ENCODE measurements around the gene FSTL3. TPM values are rescaled to one million over a fixed set of nuclear protein-coding genes. Genes with fewer than 3 reads are reported as not detected.
"Not testable (repeated sequence)": the region's sequence is repeated elsewhere in the genome, so short reads cannot be mapped to it uniquely, and the experiment has no call there.

The FSTL3 gene
- total RNA-seq, 2 experiments from 2014 or later = 9.3 to 9.8 TPM

DNA sequence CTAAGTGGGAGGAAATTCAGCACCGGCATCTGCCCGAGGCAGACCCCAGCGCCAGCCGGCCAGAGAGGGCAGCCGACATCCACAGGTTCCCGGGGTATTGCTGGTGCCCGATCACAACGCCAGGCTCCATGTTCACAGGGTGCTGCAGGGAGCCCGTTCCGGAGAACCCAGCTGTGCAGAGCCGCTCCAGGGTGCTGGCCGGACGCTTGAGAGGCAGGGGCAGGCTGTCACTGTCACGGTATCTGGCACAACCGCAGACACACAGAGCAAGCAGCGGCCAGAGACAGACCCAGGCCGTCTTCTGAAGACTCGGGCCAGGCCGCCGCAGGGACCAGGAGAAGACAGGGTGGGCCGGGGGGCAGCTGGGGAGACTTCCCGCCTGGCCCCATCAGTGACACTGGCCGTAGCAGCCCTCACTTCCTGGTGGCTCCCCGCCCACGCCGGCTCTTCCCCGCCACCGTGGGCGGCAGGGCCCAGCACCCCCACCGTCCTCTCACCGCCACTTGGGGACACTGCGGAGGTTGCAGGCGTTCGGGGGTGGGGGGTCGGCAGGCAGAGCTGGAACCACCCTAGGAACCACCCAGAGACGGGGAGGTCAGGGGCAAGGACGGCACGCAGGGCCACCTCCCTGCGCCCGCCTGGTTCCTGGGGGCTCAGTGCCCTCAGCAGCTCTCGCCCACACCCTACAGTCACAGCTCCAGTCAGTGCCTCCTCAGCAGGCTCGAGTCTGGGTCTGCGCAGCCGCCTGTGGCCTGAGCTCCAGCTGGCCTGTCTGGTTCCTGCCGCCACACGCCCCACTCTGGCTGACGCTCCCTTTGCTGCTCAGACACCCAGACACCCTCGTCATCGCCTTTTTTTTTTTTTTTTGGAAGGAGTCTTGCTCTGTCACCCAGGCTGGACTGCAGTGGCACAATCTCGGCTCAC lies 17.0 kb upstream of the FSTL3 start:
- DNase-seq = no peak
- Mint-ChIP-seq H3K27me3 (ENCODE audit: low read depth) (no peaks in the 10 kb centered on the region), H3K4me3 (peak overlapping the region; percentile 99), H3K9me3 (no peaks in the 10 kb centered on the region), H3K27ac (peak overlapping the region; percentile 98), H3K4me1 (ENCODE audit: low read depth) (peaks cover 56% of the 10 kb centered on the region), H3K36me3 (ENCODE audit: low read depth) (peaks cover 35% of the 10 kb centered on the region)
- intact Hi-C loops (cut with micrococcal nuclease) = no loop called here
- CTCF ChIA-PET = interaction anchor here (1.2 kb wide), 1 partner anchor 18 kb away, joined by 3 read pairs; no protein-coding TSS in a partner anchor

DNA sequence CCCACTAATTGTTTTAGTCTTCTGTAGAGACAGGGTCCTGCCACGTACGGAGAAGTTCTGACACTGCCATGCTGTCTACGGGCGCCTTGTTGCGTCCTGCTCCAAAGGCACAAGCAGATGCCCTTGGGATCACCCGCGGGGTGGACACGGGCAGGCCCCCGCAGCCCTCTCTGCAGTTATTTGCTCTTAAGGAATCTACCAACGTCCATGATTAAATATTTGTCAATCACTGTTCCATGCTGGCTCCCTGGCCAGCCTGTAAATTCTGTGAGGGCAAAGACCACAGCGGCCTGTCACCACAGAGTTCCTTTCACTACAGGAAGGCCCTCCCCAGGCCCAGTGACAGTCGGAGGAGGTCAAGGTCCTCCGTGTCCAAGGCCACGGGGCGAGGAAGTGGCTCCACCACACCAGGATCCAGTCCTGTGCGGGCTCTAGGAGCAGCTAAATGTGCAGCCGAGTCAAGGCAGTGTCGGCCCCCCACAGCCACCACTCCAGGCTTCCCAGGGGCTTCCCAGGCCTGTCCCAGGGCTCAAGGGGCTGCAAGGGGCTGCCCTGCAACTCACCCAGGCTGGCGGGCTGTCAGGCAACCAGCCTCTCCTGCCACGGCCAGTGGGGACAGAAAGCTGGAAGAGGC lies 15.3 kb upstream of the FSTL3 start:
- H3K4me3 Mint-ChIP-seq = peak overlapping the region; percentile 99
- peak overlapping the region; percentile 98 for H3K27ac Mint-ChIP-seq
- peaks cover 24% of the 10 kb centered on the region for H3K36me3 Mint-ChIP-seq (ENCODE audit: low read depth)
- no peaks in the 10 kb centered on the region for H3K9me3 Mint-ChIP-seq
- intact Hi-C loops (cut with micrococcal nuclease) = loop anchor here (1.0 to 5.0 kb wide), 9 partner anchors 28 to 746 kb away; partner anchors contain the start of genes CDC34, CIRBP, DAZAP1 and POLRMT
- peaks cover 52% of the 10 kb centered on the region for H3K4me1 Mint-ChIP-seq (ENCODE audit: low read depth)
- DNase-seq = peak; percentile 13
- CTCF ChIA-PET = interaction anchor here (1.2 kb wide), 1 partner anchor 77 kb away, joined by 3 read pairs; no protein-coding TSS in a partner anchor
- H3K27me3 Mint-ChIP-seq (ENCODE audit: low read depth) = no peaks in the 10 kb centered on the region

DNA sequence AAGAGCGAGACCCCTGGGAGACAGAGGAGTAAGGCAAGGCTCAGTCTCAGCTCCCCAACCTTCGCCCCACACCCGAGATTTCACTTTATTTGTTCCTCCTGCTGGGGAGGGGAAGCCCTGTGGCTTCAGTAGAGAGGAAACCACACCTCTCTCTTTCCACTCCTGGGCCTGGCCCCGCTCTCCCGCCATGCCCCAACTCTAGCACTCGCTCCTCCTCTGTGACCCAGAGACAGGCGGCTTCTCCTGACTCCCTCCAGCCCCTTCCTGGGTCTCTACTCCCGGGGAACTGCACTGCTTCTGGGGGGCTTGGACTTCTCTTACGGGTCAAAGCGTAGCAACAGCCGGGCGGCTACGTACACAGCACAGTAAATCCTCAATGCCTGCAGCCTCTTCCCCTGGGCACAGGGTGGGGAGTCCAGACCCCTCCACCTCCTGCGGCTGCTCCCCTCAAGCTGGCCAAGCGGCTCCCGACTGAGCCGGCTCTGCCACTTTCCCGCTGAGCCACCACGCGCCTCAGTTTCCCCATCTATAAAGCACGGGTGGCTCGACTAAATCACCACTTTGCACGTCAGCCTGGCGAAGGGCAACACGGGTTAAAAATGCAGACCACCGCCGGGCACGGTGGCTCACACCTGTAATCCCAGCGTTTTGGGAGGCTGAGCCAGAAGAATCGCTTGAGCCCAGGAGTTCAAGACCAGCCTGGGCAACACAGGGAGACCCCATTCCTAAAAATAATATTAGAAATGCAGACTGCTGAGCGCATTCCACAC lies 14.6 kb upstream of the FSTL3 start:
- H3K27ac Mint-ChIP-seq = peak overlapping the region; percentile 98
- DNase-seq = peak; percentile 82
- intact Hi-C loops (cut with micrococcal nuclease) = loop anchor here (1.0 to 5.0 kb wide), 8 partner anchors 28 to 746 kb away; partner anchors contain the start of genes CDC34, CIRBP, DAZAP1 and POLRMT
- peaks cover 23% of the 10 kb centered on the region for H3K36me3 Mint-ChIP-seq (ENCODE audit: low read depth)
- peaks cover 47% of the 10 kb centered on the region for H3K4me1 Mint-ChIP-seq (ENCODE audit: low read depth)
- CTCF ChIA-PET = interaction anchor here (1.2 kb wide), 1 partner anchor 78 kb away, joined by 3 read pairs; no protein-coding TSS in a partner anchor
- H3K4me3 Mint-ChIP-seq = peak overlapping the region; percentile 99
- H3K27me3 Mint-ChIP-seq (ENCODE audit: low read depth) = no peaks in the 10 kb centered on the region
- no peaks in the 10 kb centered on the region for H3K9me3 Mint-ChIP-seq

DNA sequence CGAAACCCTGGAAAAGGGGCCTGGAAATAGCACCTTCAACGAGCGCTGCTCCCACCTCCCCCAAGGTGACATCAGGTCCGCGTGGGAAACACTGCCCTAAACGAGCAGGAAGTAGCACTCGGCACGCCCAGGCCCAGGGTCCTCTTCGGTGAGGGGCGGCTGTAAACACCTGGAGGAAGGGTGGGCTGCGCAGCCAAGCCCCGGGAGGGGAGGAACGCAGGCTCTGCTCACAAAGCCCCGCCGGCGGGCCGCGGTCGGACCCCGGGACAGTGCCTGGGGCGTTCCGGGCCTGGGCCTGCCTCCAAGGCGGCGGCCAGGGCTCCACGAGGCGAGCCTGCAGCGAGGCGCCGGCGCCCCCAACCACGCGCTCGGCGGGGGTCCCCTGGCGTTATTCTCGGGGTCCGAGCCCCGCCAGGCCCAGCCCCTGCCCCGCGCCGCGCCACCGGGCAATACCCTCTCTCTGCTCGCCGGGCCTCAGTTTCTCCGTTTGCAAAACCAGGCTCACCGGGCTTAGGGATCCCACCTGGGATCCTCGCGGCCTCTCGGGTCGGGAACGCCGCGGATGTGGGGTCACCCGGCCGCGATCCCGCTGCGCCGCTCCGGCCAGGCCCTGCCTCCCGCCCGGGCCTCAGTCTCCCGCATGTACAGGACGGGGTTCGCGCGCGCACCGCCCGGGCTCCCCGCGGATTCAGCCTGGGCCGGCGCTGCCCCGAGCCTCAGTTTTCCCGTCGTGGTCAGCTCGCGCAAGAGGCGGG lies 13.8 kb upstream of the FSTL3 start:
- CTCF ChIA-PET = no interaction called here
- intact Hi-C loops (cut with micrococcal nuclease) = loop anchor here (5.0 kb wide), 5 partner anchors 130 to 745 kb away; partner anchors contain the start of genes CDC34, CIRBP, DAZAP1 and RNU6-2
- peak overlapping the region; percentile 98 for H3K27ac Mint-ChIP-seq
- peak; percentile 81 for DNase-seq
- H3K9me3 Mint-ChIP-seq = no peaks in the 10 kb centered on the region
- no peaks in the 10 kb centered on the region for H3K27me3 Mint-ChIP-seq (ENCODE audit: low read depth)
- H3K36me3 Mint-ChIP-seq (ENCODE audit: low read depth) = peaks cover 23% of the 10 kb centered on the region
- H3K4me3 Mint-ChIP-seq = peak overlapping the region; percentile 99
- peaks cover 42% of the 10 kb centered on the region for H3K4me1 Mint-ChIP-seq (ENCODE audit: low read depth)

DNA sequence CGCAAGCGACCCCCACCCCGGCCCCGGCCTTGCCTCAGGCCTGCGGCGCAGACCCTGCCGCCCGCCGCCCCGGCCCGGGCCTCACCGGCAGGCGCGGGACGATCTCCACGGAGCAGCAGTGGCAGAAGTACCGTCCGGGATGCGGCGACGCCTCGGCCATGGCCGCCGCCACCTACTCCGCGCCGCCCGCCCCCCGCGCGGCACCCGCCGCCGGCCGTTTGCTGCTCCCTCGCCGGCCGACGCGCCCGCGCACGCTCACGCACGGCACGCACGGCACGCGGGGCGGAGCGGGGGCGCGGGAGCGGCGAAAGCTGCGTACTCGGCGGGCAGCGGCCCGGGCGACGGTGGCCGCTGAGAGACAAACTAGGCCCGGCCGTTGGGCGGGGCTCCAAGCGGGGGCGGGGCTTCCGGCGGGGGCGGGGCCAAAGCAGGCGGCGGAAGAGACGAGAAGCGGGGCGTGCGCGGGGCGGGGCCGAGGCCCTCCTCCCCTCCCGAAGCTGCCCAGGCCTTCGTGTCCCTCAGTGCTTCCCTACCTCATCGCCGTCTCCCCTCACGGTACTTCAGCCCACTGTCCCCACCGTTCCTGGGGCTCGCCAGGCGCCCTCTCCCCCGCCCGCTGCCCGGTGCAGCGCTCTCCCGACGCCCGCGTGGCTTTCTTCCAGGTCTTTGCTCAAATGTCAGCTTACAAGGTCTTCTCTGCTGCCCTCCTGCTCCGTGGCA lies 13.1 kb upstream of the FSTL3 start, which contains the start of gene RNF126:
Gene RNF126 (minus strand): TSS at position 253 of the 720 bp plus-strand sequence. CDS start 93 bp downstream, at position 160.
- Mint-ChIP-seq H3K4me1 (ENCODE audit: low read depth) (peaks cover 40% of the 10 kb centered on the region), H3K4me3 (peak within 1 kb of the TSS; percentile 99), H3K27ac (peak within 1 kb of the TSS; percentile 98), H3K27me3 (ENCODE audit: low read depth) (no peaks in the 10 kb centered on the region), H3K36me3 (ENCODE audit: low read depth) (peaks cover 23% of the 10 kb centered on the region), H3K9me3 (no peaks in the 10 kb centered on the region)
- CTCF ChIA-PET = interaction anchor here (1.0 to 1.2 kb wide), 2 partner anchors 14 to 71 kb away, joined by 3 to 8 read pairs; no protein-coding TSS in a partner anchor
- intact Hi-C loops (cut with micrococcal nuclease) = loop anchor here (1.0 to 5.0 kb wide), 7 partner anchors 17 to 744 kb away; partner anchors contain the start of genes BSG, CDC34, CIRBP and DAZAP1
- peak; percentile 95 for DNase-seq

DNA sequence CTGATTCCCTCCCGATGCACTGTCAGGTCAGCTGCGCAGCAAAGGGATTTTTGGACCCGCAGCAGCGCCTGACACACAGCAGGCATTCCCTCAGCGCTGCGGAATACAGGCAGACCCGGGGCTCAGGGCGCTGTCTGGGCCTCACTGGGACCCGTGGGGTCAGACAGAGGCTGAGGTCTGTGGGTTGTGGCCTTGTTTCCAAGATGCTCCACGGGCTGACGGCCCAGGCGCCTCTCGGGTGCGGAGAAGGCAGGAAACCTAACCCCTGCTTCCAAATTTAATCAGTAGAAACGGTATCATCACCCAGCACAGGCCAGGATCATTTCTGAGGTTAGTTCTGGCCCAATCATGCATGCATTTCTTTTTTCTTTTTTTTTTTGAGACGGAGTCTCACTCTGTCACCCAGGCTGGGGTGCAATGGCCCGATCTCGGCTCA lies 12.5 kb upstream of the FSTL3 start:
- H3K27me3 Mint-ChIP-seq (ENCODE audit: low read depth) = no peaks in the 10 kb centered on the region
- H3K9me3 Mint-ChIP-seq = no peaks in the 10 kb centered on the region
- CTCF ChIA-PET = interaction anchor here (1.0 to 1.2 kb wide), 2 partner anchors 14 to 70 kb away, joined by 3 to 8 read pairs; no protein-coding TSS in a partner anchor
- DNase-seq = no peak
- peak overlapping the region; percentile 85 for H3K27ac Mint-ChIP-seq
- intact Hi-C loops (cut with micrococcal nuclease) = loop anchor here (1.0 to 5.0 kb wide), 7 partner anchors 17 to 744 kb away; partner anchors contain the start of genes BSG, CDC34, CIRBP and DAZAP1
- peaks cover 35% of the 10 kb centered on the region for H3K4me1 Mint-ChIP-seq (ENCODE audit: low read depth)
- peaks cover 22% of the 10 kb centered on the region for H3K36me3 Mint-ChIP-seq (ENCODE audit: low read depth)
- H3K4me3 Mint-ChIP-seq = peak overlapping the region; percentile 80

DNA sequence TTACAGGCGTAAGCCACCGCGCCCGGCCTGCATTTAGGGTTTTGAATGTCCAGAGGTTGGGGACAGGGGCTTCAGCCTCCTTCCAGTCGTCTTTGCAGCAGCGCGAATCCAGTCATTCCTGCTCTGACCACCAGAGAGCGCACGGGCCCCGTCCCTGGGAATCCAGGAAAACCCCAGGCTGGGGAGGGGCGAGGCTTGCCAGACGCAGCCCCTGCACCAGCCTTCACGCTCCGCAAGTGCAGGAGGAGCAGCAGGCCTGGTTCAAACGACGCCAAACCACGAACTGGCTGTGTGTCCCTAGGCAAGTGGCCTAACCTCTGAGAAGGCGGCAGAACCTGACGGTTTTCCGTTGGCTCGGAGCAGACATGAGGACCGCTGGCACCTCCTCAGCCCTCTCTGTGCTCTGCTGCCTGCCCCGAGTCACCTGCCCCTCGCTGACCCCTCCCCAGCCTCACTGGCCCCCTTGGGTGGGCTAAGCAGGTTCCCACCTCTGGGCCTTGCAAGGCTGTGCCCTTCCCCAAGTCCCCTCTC lies 11.2 kb upstream of the FSTL3 start:
- intact Hi-C loops (cut with micrococcal nuclease) = loop anchor here (1.0 to 5.0 kb wide), 6 partner anchors 69 to 742 kb away; partner anchors contain the start of genes CDC34, CIRBP, DAZAP1 and RNU6-2
- peak; percentile 87 for DNase-seq
- H3K27ac Mint-ChIP-seq = no peak overlapping the region
- H3K4me3 Mint-ChIP-seq = peak overlapping the region; percentile 80
- no peaks in the 10 kb centered on the region for H3K27me3 Mint-ChIP-seq (ENCODE audit: low read depth)
- H3K9me3 Mint-ChIP-seq = no peaks in the 10 kb centered on the region
- H3K36me3 Mint-ChIP-seq (ENCODE audit: low read depth) = peaks cover 17% of the 10 kb centered on the region
- CTCF ChIA-PET = interaction anchor here (0.6 to 0.8 kb wide), 2 partner anchors 81 to 93 kb away, joined by 3 read pairs; no protein-coding TSS in a partner anchor
- H3K4me1 Mint-ChIP-seq (ENCODE audit: low read depth) = peaks cover 25% of the 10 kb centered on the region

DNA sequence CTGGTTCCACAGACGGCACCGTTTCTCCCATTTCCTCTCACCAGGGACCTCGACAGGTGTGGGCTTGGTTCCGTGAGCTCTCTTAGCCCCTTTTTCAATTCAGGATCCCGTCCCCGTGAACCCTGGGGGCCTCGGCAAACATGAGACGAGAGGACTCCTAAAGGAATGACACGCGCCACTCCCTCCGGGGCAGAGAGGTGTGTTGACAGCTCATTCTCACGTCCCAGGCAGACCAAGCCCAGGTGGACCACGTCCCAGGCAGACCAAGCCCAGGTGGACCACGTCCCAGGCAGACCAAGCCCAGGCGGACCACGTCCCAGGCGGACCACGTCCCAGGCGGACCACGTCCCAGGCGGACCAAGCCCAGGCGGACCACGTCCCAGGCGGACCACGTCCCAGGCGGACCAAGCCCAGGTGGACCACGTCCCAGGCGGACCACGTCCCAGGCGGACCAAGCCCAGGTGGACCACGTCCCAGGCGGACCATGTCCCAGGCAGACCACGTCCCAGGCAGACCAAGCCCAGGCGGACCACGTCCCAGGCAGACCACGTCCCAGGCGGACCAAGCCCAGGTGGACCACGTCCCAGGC lies 9.1 kb upstream of the FSTL3 start:
- H3K9me3 Mint-ChIP-seq; H3K27me3 Mint-ChIP-seq (ENCODE audit: low read depth); DNase-seq; H3K4me3 Mint-ChIP-seq; H3K36me3 Mint-ChIP-seq (ENCODE audit: low read depth); H3K27ac Mint-ChIP-seq; intact Hi-C loops (cut with micrococcal nuclease): not testable (repeated sequence)
- CTCF ChIA-PET = interaction anchor here (1.0 kb wide), 1 partner anchor 66 kb away, joined by 4 read pairs; no protein-coding TSS in a partner anchor
- H3K4me1 Mint-ChIP-seq (ENCODE audit: low read depth) = peaks cover 15% of the 10 kb centered on the region

DNA sequence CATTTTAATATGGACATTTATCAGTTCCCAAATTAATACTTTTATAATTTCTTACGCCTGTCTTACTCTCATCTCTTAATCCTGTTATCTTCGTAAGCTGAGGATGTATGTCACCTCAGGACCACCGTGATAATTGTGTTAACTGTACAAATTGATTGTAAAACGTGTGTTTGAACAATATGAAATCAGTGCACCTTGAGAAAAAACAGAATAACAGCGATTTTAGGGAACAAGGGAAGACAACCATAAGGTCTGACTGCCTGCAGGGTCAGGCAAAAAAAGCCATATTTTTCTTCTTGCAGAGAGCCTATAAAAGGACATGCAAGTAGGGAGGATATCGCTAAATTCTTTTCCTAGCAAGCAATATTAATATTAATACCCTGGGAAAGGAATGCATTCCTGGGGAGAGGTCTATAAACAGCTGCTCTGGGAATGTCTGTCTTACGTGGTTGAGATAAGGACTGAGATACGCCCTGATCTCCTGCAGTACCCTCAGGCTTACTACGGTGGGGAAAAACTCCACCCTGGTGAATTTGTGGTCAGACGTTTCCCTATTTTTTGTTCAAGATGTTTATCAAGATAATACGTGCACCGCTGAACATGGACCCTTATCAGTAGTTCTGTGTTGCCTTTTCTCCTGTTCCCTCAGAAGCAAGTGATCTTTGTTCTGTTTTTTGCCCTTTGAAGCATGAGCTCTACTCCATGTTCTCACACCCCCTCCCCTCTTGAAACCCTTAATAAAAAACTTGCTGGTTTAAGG lies 7.3 kb upstream of the FSTL3 start:
- H3K4me1 Mint-ChIP-seq (ENCODE audit: low read depth); H3K27ac Mint-ChIP-seq; intact Hi-C loops (cut with micrococcal nuclease); H3K4me3 Mint-ChIP-seq; DNase-seq; H3K36me3 Mint-ChIP-seq (ENCODE audit: low read depth); H3K9me3 Mint-ChIP-seq; H3K27me3 Mint-ChIP-seq (ENCODE audit: low read depth): not testable (repeated sequence)
- CTCF ChIA-PET = interaction anchor here (0.6 to 1.0 kb wide), 2 partner anchors 102 to 104 kb away, joined by 3 read pairs; no protein-coding TSS in a partner anchor
